ENCODE data around the gene SLC39A11.

The SLC39A11 gene

DNA sequence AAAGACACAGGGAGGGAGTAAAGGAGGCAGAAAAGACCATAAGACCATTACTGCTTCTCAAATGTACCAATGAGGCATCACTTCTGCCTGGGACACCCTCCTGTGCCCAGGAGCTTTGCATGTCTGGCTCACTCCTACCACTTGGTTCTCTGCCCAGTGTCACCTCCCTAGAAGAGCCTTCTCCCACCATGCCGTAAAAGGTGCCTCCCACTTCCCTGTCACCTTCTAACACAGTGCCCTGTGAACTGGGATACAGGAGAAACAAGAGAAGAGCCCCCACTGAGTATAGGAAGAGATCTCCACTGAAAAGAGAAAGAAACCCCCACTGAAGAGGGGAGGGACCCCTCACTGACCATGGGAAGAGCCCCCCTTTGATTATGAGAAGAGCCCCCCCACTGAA is 486.9 kb downstream of the SLC39A11 start:
- no peak for DNase-seq

DNA sequence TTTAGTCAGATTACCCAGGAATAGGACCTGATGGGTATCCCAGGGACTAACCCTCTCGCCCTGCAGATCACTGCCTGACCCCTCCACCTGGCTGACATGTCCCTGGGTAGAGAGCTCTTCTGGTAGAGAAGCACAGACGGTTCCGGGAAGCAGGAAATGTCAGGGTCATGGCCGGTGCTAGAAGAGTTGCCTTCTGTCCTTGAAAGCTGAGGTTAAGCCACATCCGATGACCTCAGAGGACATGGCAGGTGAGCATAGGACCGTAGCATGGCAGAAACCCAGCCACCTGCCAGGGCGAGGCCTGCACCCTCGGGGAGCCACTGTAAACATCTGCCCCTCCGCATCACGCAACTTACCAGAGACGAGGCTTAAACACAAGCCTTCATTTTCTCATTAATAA is 488.0 kb downstream of the SLC39A11 start:
- DNase-seq, result no peak

DNA sequence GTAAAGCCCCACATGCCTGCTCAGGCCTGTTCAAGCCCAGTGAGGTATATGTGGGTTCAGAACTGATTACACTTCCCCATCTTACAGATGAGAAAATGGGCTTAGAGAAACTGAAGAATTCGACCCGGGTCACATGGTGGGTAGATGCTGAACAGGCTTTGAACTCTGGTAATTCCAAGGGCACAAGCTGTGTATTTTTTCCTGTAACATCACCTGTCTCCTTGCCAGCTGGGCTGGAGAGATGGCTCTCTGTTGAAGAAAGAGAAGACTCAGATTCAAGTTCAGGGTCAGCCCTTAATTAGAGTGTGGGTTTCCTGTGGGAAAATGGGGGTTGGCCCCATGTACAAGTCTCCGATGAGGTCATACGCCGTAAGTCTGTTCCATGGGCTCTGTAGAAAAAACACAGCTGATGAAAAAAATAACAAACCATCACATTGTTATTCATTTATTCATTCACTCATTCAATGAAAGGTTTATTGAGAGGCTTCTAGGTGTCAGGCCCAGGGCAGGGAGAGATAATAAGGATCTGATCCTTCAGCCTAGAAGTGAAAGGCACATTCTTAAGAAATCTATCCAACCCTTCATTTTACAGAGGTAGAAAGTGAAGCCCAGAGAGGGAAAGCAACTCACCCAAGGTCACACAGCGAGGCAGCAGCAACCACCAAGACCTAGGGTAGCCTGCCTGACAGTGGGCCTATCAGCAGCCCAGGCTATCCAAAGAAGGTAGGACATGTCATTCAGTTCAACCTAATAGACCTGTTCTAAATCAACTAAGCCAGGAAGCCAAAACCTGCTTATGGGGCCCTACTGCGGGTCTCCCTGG is 488.9 kb downstream of the SLC39A11 start:
- no peak for DNase-seq

DNA sequence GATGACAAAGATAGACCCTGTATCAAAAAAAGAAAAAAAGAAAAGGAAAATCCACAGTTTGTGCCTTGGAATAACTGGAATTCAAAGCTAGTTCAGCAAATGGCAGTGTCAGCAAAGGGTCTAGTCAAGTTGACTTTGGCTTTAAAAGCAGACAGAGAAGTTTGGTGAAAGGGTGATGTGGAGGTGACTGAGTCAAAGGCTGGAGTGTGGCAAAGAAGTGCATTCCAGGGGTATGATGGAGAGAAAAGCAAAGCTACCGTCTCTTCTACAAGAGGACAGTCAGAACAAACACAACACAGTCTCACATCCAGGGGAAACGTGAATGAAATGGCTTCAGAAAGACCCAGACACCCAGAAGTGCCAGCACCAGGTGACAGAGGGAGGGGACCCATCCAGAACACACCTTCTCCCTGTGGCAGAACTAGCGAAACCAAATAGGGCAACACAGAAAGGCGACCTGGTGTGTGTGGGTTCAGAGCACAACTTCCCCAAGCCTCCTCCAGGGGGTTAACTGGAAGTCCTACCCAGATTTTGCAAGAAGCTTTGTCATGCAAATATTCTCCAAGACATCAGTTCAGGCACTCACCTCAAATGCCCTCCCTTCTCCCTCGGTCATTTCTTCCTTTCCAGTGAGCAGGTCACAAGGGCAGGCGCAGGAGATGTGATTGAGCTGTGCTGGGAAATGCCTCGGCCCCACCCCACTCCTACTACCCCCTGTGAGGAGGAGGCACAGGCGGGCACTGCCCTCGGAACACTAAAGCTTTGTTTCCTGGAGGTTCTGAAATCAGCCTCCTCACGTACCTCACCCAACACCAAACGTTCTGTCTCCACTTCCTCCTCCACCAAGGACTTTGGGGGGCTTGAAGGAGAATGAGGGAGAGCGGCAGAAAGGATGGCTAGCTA is 489.7 kb downstream of the SLC39A11 start:
- DNase-seq, result no peak

DNA sequence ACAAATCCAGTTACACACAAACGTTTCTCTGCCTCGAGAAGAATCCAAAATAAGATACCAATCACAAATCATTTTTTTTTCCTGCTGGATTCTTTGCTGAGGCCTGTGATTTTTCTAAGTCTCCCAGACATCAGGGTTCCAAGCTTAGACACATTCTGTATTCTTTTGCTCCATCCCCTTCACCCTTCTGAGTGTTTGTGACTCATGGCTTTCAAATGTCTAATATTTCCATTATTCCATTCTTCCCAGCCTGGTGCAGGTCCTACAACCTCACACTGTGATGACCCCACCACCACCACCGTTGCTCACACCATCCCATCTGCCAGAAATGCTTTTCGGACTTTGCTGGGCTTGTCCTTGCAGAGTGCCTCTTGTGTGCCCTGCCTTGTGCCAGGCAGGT is 491.6 kb downstream of the SLC39A11 start:
- no peak for DNase-seq

DNA sequence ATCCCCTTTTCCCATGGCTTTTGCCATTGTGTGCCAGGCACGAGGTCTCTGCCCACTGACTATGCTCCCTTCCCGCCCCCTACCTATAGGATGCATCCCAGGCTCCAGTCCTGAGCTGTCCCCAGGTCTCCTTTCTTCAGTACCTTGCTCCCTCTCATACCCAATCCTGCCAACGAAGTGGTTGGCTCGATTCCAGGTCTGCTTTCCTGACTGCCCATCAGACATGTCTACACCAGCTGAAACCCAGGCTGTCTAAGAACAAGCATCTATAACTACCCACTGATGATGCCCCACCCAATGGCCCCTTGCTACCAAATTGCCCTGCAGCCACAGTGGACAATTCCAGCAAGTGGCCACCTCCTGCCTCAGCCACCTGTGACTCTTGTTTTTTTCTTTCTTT is 492.6 kb downstream of the SLC39A11 start:
- DNase-seq, result no peak

DNA sequence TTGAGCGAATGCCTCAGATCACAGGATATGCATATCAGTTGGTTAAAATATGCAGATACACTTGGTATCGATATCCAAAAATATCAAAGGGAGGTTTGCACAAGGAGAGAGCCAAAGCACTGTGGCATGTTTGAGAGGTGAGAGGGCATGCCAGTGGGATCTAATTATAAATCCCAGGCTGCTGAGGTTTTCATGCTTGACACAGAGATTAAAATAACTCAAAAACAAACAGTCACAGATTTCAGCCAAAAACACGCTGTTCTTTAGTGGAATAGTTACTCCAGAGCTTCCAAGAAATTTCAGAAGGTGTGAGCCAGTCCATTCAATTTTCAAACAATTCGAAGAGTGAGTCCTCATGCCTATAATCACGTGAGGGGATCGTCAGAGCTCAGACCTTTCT is 493.8 kb downstream of the SLC39A11 start:
- no peak for DNase-seq

DNA sequence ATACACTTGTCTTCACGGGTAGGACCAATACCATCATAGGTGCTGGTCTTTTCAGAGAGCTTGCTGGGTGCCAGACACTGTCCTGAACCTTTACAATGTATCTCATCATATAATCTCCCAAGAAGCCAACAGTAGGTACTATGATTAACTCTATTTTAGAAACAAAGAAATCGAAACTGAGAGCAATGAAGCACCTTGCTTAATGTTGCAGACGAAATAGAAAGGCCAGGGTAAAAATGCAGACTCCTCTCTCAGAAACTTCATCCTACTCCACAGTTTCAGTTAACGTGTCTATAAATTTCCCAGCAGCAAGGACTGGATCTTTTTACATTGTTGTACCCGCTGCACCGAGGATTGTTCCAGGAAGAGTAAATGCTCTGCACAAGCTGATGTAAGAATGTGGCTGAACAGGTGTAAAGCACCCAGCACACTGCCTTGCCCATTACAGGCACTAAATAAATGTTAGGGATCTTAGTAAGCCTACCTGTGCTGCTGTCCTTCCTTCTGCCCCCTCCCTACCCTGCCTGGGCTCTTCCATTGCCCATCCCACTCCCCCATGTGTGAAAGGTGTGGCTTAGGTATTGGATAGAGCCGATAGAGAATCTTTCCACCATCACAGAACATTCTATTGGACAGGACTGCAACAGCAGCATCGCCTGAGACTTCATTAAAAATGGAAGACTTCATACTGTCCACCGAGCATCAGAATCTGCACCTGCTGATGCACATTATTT is 495.0 kb downstream of the SLC39A11 start:
- no peak for DNase-seq
